MCF 10A (cell line): ENCODE results near the gene GPT2. TPM values are rescaled to one million over a fixed set of nuclear protein-coding genes. Genes with fewer than 3 reads are reported as not detected.

ENCODE experiments used
- BruUV-seq: library from RNA; stranded (reverse); fragments of 400-500 nt; replicated peaks from 2 replicates; lab custom pipeline; 2021; lab: Mats Ljungman, UMichigan
- CTCF ChIA-PET: fragments of 300-600 bp; sonication (Branson Sonifier 250); formaldehyde crosslinking; extraction: SDS; loops from one replicate; lab custom pipeline; 2021; ENCODE audit warnings: antibody characterized with exemption, inconsistent platforms; lab: Yijun Ruan, JAX
- POLR2A ChIA-PET: fragments of 300-600, 350-650 bp; sonication (Branson Sonifier 250); formaldehyde crosslinking; extraction: SDS; loops from one replicate; lab custom pipeline; 2020; ENCODE audit warnings: antibody characterized with exemption, inconsistent platforms; lab: Yijun Ruan, JAX
- DNase-seq: peaks from one replicate; pipeline ENCODE4 v3.0.0-alpha.2; 2018; ENCODE audit not compliant: unreplicated experiment
- H3K27ac Mint-ChIP-seq: one replicate; pipeline ENCODE4 v1.8.0; 2022; ENCODE audit warnings: mild to moderate bottlenecking, low read depth, mixed read lengths; ENCODE audit not compliant: unreplicated experiment
- H3K27me3 Mint-ChIP-seq: one replicate; pipeline ENCODE4 v1.8.0; 2022; ENCODE audit warnings: mixed read lengths; ENCODE audit not compliant: insufficient read depth, unreplicated experiment
- H3K36me3 Mint-ChIP-seq: one replicate; pipeline ENCODE4 v1.8.0; 2022; ENCODE audit warnings: mild to moderate bottlenecking, moderate library complexity, mixed read lengths; ENCODE audit not compliant: insufficient read depth, unreplicated experiment
- H3K4me1 Mint-ChIP-seq: one replicate; pipeline ENCODE4 v1.8.0; 2022; ENCODE audit warnings: mixed read lengths; ENCODE audit not compliant: insufficient read depth, unreplicated experiment
- H3K4me3 Mint-ChIP-seq: one replicate; pipeline ENCODE4 v1.8.0; 2022; ENCODE audit warnings: mild to moderate bottlenecking, moderate library complexity, mixed read lengths; ENCODE audit not compliant: unreplicated experiment
- H3K9me3 Mint-ChIP-seq: one replicate; pipeline ENCODE4 v1.8.0; 2022; ENCODE audit warnings: mixed read lengths; ENCODE audit not compliant: unreplicated experiment
- intact Hi-C: fragments of 100-400 bp; cut with micrococcal nuclease; formaldehyde crosslinking; loops from 2 replicates; pipeline ENCODE4 v1.14.1; 2022
- total RNA-seq: library from RNA; stranded (reverse); gene quantifications from 2 replicates; pipeline ENCODE4 v1.2.3, GENCODE V29; 2022
- TF ChIP-seq, protein P1 (sequence below): fragments of 200-600 bp; IDR thresholded peaks from one replicate; pipeline ENCODE4 v1.8.0; 2022; ENCODE audit warnings: antibody characterized with exemption, mild to moderate bottlenecking; ENCODE audit not compliant: unreplicated experiment

Gene GPT2
- total RNA-seq, 1 experiment from 2014 or later = 60.6 TPM

DNA sequence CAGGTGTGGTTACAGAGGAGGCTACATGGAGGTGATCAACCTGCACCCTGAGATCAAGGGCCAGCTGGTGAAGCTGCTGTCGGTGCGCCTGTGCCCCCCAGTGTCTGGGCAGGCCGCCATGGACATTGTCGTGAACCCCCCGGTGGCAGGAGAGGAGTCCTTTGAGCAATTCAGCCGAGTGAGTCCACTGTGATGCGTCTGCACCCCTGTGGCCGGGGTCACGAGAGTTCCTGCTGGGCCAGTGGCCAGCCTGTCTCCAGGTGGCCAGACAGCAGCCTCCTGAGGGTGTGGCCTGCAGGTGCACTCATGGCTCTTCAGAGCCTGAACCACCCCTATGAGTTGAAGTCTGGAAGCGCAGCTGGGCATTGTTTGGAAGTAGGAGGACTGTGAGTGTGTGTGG, 38.1 kb downstream of the GPT2 start:
- no TSS peak for BruUV-seq
- ChIA-PET POLR2A (no interaction called here), CTCF (interaction anchor here (0.6 to 3.8 kb wide), 10 partner anchors 10 to 122 kb away, joined by 3 to 26 read pairs (median 4); no protein-coding TSS in a partner anchor)
- H3K4me1 Mint-ChIP-seq = no peaks in the 10 kb centered on the region
- TF ChIP-seq, protein P1, sequence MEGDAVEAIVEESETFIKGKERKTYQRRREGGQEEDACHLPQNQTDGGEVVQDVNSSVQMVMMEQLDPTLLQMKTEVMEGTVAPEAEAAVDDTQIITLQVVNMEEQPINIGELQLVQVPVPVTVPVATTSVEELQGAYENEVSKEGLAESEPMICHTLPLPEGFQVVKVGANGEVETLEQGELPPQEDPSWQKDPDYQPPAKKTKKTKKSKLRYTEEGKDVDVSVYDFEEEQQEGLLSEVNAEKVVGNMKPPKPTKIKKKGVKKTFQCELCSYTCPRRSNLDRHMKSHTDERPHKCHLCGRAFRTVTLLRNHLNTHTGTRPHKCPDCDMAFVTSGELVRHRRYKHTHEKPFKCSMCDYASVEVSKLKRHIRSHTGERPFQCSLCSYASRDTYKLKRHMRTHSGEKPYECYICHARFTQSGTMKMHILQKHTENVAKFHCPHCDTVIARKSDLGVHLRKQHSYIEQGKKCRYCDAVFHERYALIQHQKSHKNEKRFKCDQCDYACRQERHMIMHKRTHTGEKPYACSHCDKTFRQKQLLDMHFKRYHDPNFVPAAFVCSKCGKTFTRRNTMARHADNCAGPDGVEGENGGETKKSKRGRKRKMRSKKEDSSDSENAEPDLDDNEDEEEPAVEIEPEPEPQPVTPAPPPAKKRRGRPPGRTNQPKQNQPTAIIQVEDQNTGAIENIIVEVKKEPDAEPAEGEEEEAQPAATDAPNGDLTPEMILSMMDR = no peak
- H3K9me3 Mint-ChIP-seq = no peaks in the 10 kb centered on the region
- H3K27ac Mint-ChIP-seq = peak overlapping the region; percentile 22
- H3K36me3 Mint-ChIP-seq = peaks cover 89% of the 10 kb centered on the region
- intact Hi-C loops = no loop called here
- DNase-seq = no peak
- no peak overlapping the region for H3K4me3 Mint-ChIP-seq
- H3K27me3 Mint-ChIP-seq = no peaks in the 10 kb centered on the region

DNA sequence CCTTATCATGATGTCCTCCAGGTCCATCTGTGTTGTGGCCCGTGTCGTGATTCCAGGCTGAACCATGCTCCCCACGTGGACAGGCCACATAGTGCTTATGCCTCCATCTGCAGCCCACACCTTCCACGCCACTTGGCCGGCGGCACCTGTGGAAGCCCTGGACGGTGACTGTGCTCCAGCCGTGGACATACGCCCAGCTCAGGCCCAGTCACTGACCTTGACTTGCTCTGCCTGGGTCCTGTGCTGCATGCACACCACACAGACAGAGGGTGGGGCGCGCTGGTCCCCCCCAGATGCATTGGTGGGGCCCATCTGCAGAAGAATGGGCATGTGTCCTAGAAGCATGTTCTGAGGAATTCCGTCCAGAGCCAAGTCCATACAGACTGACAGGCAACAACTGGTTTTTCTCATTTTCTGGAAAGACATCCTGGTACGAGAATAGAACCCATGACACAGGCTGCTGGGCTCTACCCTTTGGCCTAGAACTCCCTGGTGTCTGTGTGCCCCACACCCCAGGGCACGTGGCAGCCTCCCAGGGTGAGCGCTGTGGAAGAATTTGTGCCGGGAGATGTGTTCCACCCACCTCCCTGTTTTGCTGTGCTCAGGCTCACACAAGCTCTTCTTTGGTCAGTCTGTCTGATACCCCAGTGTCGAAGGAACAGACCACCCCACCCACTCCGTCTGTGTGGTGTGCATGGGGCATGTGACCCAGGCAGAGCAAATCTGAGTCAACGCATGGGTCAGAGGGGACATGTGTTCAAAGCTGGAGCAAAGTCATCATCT, 39.5 kb downstream of the GPT2 start:
- H3K27me3 Mint-ChIP-seq = no peaks in the 10 kb centered on the region
- BruUV-seq = no TSS peak
- TF ChIP-seq, protein P1 = no peak
- H3K27ac Mint-ChIP-seq = no peak overlapping the region
- no peaks in the 10 kb centered on the region for H3K9me3 Mint-ChIP-seq
- ChIA-PET CTCF (interaction anchor here (0.6 to 1.1 kb wide), 3 partner anchors 13 to 132 kb away, joined by 3 read pairs; no protein-coding TSS in a partner anchor), POLR2A (no interaction called here)
- intact Hi-C loops = no loop called here
- DNase-seq = no peak
- H3K36me3 Mint-ChIP-seq = peaks cover 91% of the 10 kb centered on the region
- H3K4me1 Mint-ChIP-seq = no peaks in the 10 kb centered on the region
- H3K4me3 Mint-ChIP-seq = no peak overlapping the region

DNA sequence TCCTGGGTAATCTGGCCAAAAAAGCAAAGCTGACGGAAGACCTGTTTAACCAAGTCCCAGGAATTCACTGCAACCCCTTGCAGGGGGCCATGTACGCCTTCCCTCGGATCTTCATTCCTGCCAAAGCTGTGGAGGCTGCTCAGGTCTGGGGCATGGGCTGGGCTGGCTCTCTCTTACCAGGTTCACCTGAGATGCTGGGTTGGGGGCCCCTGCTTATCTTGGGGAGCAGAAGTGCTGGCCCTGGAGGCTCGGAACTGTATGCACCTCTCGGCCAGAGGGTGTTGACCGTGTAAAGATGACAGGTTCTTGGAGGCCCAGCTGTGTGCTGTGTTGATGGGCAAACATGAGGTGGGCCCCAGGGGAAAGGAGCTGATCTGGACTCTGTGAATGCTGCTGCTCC, 40.2 kb downstream of the GPT2 start:
- DNase-seq = no peak
- TF ChIP-seq, protein P1 = no peak
- H3K36me3 Mint-ChIP-seq = peaks cover 91% of the 10 kb centered on the region
- no TSS peak for BruUV-seq
- POLR2A ChIA-PET = interaction anchor here (1.1 kb wide), 1 partner anchor 48 kb away, joined by 3 read pairs; no protein-coding TSS in a partner anchor
- H3K27ac Mint-ChIP-seq = peak overlapping the region; percentile 19
- intact Hi-C loops = no loop called here
- CTCF ChIA-PET = interaction anchor here (0.5 to 2.1 kb wide), 4 partner anchors 16 to 133 kb away, joined by 3 to 11 read pairs (median 5); no protein-coding TSS in a partner anchor
- no peak overlapping the region for H3K4me3 Mint-ChIP-seq
- H3K9me3 Mint-ChIP-seq = no peaks in the 10 kb centered on the region
- no peaks in the 10 kb centered on the region for H3K27me3 Mint-ChIP-seq
- no peaks in the 10 kb centered on the region for H3K4me1 Mint-ChIP-seq

DNA sequence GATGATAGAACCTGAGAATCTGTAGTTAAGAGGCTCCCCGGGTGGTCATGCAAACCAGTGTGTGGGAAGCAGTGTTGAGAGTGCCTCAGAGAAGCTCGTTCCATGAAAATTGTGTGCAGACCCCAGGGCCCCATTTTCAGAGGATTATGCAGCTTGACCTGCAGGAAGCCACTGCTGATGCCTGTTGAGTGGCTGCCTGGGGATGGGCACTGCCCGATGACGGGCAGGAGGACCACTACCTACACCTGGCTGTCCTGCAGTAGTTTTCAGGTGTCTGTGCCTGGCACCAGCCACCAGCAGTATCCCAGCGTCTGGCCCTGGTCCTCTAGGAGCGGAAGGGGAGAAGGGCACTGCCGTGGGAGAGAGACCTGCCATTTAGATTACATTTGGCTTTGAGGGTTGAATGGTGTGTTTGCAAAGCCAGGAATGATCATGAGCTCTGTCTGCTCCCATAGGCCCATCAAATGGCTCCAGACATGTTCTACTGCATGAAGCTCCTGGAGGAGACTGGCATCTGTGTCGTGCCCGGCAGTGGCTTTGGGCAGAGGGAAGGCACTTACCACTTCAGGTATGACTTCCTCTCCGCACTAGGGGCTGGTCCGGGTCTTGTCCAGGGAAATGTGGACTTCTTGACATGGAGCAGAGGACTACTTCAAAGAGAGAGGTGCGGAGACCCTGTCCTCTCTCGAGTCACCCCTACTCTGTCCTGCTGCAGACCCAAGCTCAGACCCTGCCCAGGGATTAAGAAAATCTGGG, 42.5 kb downstream of the GPT2 start:
- TF ChIP-seq, protein P1 = no peak
- ChIA-PET CTCF (interaction anchor here (0.6 to 6.7 kb wide), 10 partner anchors 8 to 78 kb away, joined by 3 to 87 read pairs (median 4); no protein-coding TSS in a partner anchor), POLR2A (interaction anchor here (0.6 to 1.1 kb wide), 2 partner anchors 41 to 175 kb away, joined by 3 read pairs; no protein-coding TSS in a partner anchor)
- no peaks in the 10 kb centered on the region for H3K9me3 Mint-ChIP-seq
- H3K27me3 Mint-ChIP-seq = no peaks in the 10 kb centered on the region
- peaks cover 78% of the 10 kb centered on the region for H3K36me3 Mint-ChIP-seq
- intact Hi-C loops = no loop called here
- no peak overlapping the region for H3K4me3 Mint-ChIP-seq
- BruUV-seq = no TSS peak
- DNase-seq = no peak
- H3K27ac Mint-ChIP-seq = no peak overlapping the region
- no peaks in the 10 kb centered on the region for H3K4me1 Mint-ChIP-seq
